ENCODE data around the gene AGPAT4. TPM values are rescaled to one million over a fixed set of nuclear protein-coding genes. Genes with fewer than 3 reads are reported as not detected.

The AGPAT4 gene
- total and polyA plus RNA-seq, 2 donors (not counting 3 experiments of a cell fraction or from before 2014, with no cell fraction given) = 10.2 to 15.2 TPM

DNA sequence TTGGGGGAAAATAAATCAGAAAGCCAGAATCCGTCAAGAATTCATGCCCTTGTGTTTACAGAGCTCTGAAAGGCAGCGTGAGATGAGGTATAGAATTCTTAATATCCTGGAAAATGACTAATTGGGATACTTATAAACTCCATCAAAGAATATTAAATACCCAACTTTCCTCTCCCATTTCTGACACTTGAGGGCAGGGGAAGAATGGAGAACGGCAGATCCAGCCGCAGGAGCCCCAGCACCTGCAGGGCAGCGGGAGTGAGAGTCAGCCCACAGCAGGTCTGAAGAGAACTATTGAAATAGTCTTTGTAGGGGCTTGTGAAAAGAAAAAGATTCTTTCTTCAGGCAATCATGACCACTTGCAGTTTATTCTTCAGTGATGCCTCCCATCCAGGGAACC is 107.2 kb downstream of the AGPAT4 start:
- no peak for FAIRE-seq
- Histone ChIP-seq H4K20me1 (replicated peaks; ENCODE audit: control insufficient read depth, extremely low read depth, insufficient read depth, low read length) (no peaks in the 10 kb centered on the region), H3K27me3 (ENCODE audit: control insufficient read depth in 2 of 2, insufficient read depth in 2 of 2, low read length in 2 of 2) (no peaks in the 10 kb centered on the region), H3K9me1 (replicated peaks; ENCODE audit: control insufficient read depth, extremely low read depth, insufficient read depth, low read length) (no peaks in the 10 kb centered on the region), H3K36me3 (ENCODE audit: control insufficient read depth in 2 of 2, extremely low read depth in 1 of 2, insufficient read depth in 2 of 2, low read length in 2 of 2) (peaks cover 0 to 4% of the 10 kb centered on the region in 2 experiments), H3K9me3 (replicated peaks; ENCODE audit: control insufficient read depth, insufficient read depth, low read length) (no peaks in the 10 kb centered on the region), H3K79me2 (ENCODE audit: control insufficient read depth, insufficient read depth, low read length) (no peaks in the 10 kb centered on the region), H2AFZ (ENCODE audit: low read depth, low read length) (no peak overlapping the region), H3K4me2 (ENCODE audit: insufficient read depth, low read length) (no peak overlapping the region), H3K4me3 (replicated peaks in 1 of 3; ENCODE audit: insufficient read depth in 1 of 3, low read depth in 1 of 3, low read length in 3 of 3) (no peak overlapping the region), H3K4me1 (ENCODE audit: control insufficient read depth, extremely low read depth, insufficient read depth, low read length) (peaks cover 15% of the 10 kb centered on the region), H3K27ac (ENCODE audit: insufficient read depth, low read depth, low read length) (no peak overlapping the region), H3K9ac (replicated peaks; ENCODE audit: extremely low read depth, insufficient read depth, low read length) (no peak overlapping the region)
- no peak for DNase-seq (ENCODE audit: low read depth, low spot score)
- TF ChIP-seq POLR2AphosphoS5 (IDR thresholded peaks at IDR 0.05; ENCODE audit: insufficient read depth, low read depth, low read length) (no peak), MYC (IDR thresholded peaks at IDR 0.05; ENCODE audit: low read depth, low read length) (no peak)
- no TSS peak for BruUV-seq (replicated peaks)
- ChIA-PET CTCF (interaction anchor here (1.0 kb wide), 1 partner anchor 204 kb away, joined by 3 read pairs; no protein-coding TSS in a partner anchor), POLR2A (no interaction called here)
- intact Hi-C loops (cut with micrococcal nuclease) = no loop called here
- dilution Hi-C loops (cut with MboI; ENCODE audit: extremely low pct_ligation_motif_present, low sequenced_read_pairs) = no loop called here

DNA sequence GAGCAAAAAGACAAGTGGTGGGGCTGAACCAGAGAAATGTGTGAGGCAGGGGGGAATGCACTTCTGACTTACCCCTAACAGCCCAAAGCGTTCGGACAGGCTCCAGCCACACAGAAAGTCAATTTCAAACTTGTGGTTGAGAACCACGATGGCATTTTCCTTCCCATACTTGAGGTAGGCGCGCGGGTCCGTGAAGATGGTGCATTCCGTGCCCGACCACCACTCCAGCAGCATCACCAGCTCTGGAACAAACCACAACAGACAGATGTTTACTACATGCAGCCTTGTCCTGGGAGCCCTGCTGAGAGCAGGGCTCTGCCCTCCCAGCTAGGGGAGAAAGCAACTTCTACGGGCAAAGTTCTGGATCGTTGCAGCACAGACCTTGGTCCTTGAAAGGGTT is 107.7 kb downstream of the AGPAT4 start:
- no TSS peak for BruUV-seq (replicated peaks)
- H3K9ac ChIP-seq (replicated peaks; ENCODE audit: extremely low read depth, insufficient read depth, low read length) = no peak overlapping the region
- TF ChIP-seq MYC (IDR thresholded peaks at IDR 0.05; ENCODE audit: low read depth, low read length) (no peak), FOS (IDR thresholded peaks at IDR 0.05; ENCODE audit: borderline replicate concordance, insufficient read depth, low read length) (no peak), EZH2 (IDR thresholded peaks at IDR 0.05; ENCODE audit: borderline replicate concordance, low read depth, low read length, severe bottlenecking) (no peak), GATA2 (IDR thresholded peaks at IDR 0.05; ENCODE audit: insufficient read depth, insufficient read length, low read depth, low read length) (no peak), POLR2AphosphoS5 (IDR thresholded peaks at IDR 0.05; ENCODE audit: insufficient read depth, low read depth, low read length) (no peak), JUN (IDR thresholded peaks at IDR 0.05; ENCODE audit: borderline replicate concordance, insufficient read depth, insufficient read length, low read depth) (no peak)
- TF ChIP-seq, protein P1, sequence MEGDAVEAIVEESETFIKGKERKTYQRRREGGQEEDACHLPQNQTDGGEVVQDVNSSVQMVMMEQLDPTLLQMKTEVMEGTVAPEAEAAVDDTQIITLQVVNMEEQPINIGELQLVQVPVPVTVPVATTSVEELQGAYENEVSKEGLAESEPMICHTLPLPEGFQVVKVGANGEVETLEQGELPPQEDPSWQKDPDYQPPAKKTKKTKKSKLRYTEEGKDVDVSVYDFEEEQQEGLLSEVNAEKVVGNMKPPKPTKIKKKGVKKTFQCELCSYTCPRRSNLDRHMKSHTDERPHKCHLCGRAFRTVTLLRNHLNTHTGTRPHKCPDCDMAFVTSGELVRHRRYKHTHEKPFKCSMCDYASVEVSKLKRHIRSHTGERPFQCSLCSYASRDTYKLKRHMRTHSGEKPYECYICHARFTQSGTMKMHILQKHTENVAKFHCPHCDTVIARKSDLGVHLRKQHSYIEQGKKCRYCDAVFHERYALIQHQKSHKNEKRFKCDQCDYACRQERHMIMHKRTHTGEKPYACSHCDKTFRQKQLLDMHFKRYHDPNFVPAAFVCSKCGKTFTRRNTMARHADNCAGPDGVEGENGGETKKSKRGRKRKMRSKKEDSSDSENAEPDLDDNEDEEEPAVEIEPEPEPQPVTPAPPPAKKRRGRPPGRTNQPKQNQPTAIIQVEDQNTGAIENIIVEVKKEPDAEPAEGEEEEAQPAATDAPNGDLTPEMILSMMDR (IDR thresholded peaks at IDR 0.05; ENCODE audit: extremely low read depth in 1 of 2, insufficient read depth in 1 of 2, low read depth in 1 of 2, low read length in 2 of 2) = no peak
- TF ChIP-seq, protein P2, sequence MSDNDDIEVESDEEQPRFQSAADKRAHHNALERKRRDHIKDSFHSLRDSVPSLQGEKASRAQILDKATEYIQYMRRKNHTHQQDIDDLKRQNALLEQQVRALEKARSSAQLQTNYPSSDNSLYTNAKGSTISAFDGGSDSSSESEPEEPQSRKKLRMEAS (IDR thresholded peaks at IDR 0.05; ENCODE audit: insufficient read depth, insufficient read length) = no peak
- no peaks in the 10 kb centered on the region for H3K79me2 ChIP-seq (ENCODE audit: control insufficient read depth, insufficient read depth, low read length)
- dilution Hi-C loops (cut with MboI; ENCODE audit: extremely low pct_ligation_motif_present, low sequenced_read_pairs) = no loop called here
- no peaks in the 10 kb centered on the region for H4K20me1 ChIP-seq (replicated peaks; ENCODE audit: control insufficient read depth, extremely low read depth, insufficient read depth, low read length)
- no peaks in the 10 kb centered on the region for H3K9me3 ChIP-seq (replicated peaks; ENCODE audit: control insufficient read depth, insufficient read depth, low read length)
- CTCF ChIA-PET = interaction anchor here (1.0 kb wide), 1 partner anchor 205 kb away, joined by 3 read pairs; no protein-coding TSS in a partner anchor
- H3K4me2 ChIP-seq (ENCODE audit: insufficient read depth, low read length) = no peak overlapping the region
- no peak overlapping the region for H2AFZ ChIP-seq (ENCODE audit: low read depth, low read length)
- H3K27me3 ChIP-seq (ENCODE audit: control insufficient read depth in 2 of 2, insufficient read depth in 2 of 2, low read length in 2 of 2) = no peaks in the 10 kb centered on the region
- H3K9me1 ChIP-seq (replicated peaks; ENCODE audit: control insufficient read depth, extremely low read depth, insufficient read depth, low read length) = no peaks in the 10 kb centered on the region
- peaks cover 0 to 4% of the 10 kb centered on the region in 2 experiments for H3K36me3 ChIP-seq (ENCODE audit: control insufficient read depth in 2 of 2, extremely low read depth in 1 of 2, insufficient read depth in 2 of 2, low read length in 2 of 2)
- no peak overlapping the region for H3K4me3 ChIP-seq (replicated peaks in 1 of 3; ENCODE audit: insufficient read depth in 1 of 3, low read depth in 1 of 3, low read length in 3 of 3)
- H3K4me1 ChIP-seq (ENCODE audit: control insufficient read depth, extremely low read depth, insufficient read depth, low read length) = peaks cover 15% of the 10 kb centered on the region
- POLR2A ChIA-PET = no interaction called here
- DNase-seq (ENCODE audit: low read depth, low spot score) = no peak
- intact Hi-C loops (cut with micrococcal nuclease) = no loop called here
- FAIRE-seq = no peak
- no peak overlapping the region for H3K27ac ChIP-seq (ENCODE audit: insufficient read depth, low read depth, low read length)
